Measurements from ENCODE around the gene GPC3.
"Not testable (repeated sequence)": the region's sequence is repeated elsewhere in the genome, so short reads cannot be mapped to it uniquely, and the experiment has no call there.

Gene GPC3

DNA sequence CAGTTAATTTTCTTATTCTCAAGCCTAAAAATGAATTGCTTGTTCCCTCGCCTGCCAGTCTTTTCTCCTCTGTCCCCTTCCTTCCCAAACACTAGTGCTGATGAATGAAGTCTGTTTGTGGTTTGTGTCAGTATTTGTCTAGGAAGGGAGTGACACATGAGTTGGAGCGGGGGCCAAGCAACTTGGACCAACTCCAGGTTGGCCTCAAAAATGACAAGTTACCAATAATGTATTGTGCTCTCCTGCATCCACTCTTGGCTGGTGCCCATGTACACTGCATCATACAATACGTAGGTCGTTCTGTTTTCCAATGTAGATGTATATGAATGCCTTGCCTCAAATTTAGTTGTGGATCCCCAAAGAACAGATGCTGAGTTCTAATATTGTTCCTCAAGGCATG, 347.1 kb downstream of the GPC3 start:
- DNase-seq = no peak

DNA sequence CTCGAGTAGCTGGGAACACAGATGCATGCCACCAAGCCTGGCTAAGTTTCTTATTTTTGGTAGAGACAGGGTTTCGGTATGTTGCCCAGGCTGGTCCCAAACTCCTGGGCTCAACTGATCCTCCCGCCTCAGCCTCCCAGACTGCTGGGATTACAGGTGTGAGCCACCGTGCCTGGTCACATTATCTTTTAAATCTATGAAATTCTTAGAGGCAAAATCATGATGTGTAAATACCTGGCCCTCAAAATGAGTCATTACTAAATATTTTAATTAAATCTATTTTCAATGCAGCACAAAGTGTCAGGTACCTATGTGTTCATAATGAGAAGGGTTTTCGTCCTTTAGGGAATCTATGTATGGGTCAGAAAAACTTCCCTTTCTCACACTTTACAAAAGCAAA, 347.6 kb downstream of the GPC3 start:
- no peak for DNase-seq

DNA sequence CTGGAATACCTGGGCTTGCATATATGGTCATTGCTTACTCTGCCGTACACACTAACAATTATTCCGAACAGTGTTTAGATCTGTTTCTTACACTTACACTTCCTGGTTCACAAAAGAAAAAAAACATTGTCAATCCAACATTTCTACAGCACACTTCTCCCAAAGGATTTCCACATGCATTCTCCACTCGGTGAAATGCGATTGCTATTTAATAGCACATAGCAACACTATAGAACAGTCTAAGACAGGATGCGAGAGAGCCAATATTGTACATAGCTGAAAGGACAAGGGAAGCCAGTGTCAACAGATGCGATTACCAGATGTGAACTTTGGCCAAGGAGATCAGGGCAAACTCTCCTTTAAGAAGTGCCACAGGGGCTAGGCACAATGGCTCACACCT, 349.4 kb downstream of the GPC3 start:
- no peak for DNase-seq

DNA sequence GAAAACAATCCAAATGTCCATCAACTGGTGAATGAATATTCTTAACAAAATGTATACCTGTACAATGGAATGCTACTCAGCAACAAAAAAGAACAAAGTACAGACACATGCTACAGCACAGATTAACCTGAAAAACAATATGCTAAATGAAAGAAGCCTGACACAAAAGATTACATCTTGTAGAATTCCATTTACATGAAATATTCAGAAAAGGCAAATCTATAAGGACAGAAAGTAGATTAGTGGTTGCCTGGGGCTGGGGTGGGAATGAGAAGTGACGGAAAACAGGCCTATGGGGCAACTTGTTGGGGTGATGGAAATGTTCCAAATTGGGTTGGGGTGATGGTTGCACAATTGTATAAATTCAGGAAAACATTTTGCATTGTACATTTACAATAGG, 351.0 kb downstream of the GPC3 start:
- no peak for DNase-seq

DNA sequence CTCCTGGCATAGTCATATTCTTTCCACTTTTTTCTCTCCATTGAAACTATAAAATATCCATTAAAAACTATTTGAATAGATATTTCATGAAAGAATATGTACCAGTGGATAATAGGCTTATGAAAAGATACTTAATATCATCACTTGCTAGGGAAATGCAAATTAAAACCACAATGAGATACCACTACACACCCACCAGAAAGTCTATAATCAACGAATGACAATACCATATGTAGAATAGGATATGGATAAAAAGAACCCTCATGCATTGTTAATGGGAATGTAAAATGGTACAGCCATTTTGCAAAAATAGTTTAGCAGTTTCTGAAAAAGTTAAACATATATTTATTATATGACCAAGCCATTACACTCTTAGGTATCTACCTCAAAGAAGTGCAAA, 351.4 kb downstream of the GPC3 start:
- DNase-seq = no peak

DNA sequence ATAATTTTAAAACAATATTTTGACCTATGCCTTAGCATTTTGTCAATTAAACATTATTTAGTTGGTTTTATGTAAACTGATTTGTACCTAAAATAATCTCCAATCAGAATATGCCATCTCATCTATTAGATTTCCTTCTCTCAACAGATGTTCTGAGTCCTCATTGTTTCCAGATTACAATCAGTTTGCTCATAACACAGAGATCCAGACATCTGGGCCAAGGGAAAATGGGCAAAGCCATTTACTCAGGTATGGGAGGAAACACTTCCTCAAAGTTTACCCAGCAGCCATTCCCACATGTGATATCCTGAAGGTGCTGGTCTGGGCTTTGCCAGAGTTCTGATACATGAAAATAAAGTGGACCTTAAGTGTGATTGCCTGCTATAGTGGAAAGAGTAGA, 352.2 kb downstream of the GPC3 start:
- DNase-seq = no peak

DNA sequence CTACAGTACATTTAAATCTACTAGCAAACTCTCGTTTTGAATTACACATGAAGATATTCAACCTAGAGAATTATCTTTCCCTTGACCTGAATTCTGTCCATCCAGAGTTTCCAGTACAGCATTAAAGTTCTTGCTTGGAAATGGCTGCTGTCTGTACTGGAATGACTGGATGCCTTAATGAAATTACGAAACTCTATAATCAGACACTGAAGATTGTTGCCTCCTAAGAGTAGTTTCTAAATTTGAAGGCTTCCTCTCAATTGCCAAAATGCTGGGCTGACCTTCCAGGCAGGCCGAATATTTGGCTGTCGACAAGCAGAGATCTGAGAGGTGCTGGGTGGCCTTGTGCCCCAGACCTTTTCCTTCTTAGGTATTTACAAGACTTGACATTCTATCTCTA, 355.0 kb downstream of the GPC3 start:
- no peak for DNase-seq

DNA sequence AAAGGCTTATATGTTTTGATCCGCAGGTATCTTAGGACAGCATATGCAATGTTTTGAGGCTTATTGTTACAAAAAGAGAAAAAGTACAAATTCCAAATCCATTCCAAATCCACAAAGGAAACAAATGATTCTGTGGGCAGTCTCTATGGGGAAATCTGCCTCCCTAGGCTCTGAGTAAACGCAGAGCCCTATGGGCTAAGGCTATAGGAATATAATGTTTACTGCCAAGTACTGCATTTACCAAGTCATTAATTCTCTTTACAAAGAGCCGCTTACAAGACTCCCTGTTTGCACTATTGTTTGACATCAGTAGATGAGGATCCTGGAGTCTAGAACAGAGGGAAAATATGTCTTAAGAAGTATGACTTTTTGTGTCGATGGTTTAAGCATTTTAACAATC, 357.7 kb downstream of the GPC3 start:
- no peak for DNase-seq

DNA sequence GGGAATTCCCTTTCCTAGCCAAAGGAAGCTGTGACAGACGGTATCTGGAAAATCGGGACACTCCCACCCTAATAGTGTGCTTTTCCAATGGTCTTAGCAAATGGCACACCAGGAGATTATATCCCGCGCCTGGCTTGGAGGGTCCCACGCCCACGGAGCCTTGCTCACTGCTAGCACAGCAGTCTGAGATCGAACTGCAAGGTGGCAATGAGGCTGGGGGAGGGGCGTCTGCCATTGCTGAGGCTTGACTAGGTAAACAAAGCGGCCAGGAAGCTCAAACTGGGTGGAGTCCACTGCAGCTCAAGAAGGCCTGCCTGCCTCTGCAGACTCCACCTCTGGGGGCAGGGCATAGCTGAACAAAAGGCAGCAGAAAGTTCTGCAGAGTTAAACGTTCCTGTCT, 364.0 kb downstream of the GPC3 start:
- DNase-seq = not testable (repeated sequence)

DNA sequence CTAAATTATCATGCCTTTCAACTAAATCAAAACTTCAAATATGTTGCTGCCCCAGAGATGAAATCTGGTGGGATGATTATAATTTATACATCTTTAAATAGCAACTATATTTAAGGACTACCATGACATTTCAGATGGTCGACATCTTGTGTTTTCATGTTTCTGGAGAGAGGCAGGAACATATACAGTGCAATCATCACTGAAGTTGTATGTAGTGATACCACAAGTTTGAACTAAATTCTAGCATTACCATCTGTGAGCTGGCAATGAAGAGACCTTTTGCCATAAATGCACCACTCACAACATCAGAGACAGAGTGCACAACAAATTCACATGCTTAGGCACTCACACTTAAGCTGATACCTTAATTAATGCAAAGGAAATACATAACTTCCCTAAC, 373.7 kb downstream of the GPC3 start:
- no peak for DNase-seq

DNA sequence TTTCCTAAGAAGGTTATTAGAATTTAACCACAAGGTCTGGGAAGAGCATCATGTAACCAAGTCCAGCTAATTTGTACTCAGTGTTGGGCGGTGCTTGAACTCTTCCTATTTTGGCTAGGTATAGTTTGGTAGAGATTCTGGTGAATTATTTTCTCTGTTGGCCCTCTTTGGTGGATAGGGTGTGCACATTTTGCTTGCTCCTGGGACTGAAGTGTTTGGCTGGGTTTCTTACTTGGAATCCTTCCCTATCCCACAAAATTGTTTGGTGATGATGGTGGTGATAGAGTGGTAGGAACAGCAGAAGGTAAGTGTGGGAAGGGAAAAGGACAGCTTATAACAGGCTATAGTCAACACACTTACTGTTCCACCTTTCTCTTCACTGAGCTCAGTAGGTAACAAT, 375.3 kb downstream of the GPC3 start:
- no peak for DNase-seq

DNA sequence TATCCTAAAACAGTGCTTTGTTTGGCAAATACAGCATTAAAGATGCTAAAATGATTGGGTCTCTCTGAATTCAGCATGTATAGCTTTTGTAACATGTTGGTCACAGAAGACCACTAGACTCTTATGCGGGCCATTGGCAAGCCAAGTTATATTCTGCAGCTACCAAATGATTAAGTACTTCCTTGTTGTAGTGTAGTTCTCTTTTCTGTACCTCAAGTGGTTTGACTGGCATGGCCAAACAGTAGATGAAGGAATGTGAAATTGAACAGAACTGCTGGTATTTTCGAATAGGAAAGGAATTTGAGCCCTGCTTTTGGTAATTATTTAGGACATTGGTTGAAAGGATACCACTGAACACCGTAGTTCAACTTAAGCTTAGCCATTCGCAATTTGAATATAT, 376.2 kb downstream of the GPC3 start:
- no peak for DNase-seq

DNA sequence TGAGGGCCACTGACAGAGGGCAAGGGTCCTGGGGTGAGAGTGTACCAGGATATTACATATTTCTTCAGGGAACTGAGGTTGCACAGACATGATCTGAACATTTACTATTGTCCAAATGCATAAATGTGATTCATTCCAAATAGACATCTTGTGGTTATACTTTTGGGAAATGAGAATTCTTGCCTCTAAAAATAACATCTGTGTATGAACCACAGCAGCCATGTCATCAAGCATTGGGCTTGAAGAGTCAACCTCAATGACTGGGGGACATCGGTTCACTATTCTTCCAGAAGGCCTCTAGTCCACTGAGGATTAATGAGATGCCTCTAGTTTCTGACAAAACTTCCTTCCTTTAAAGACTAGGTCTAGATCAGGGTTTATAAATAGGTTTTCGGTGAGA, 377.0 kb downstream of the GPC3 start:
- DNase-seq = no peak

DNA sequence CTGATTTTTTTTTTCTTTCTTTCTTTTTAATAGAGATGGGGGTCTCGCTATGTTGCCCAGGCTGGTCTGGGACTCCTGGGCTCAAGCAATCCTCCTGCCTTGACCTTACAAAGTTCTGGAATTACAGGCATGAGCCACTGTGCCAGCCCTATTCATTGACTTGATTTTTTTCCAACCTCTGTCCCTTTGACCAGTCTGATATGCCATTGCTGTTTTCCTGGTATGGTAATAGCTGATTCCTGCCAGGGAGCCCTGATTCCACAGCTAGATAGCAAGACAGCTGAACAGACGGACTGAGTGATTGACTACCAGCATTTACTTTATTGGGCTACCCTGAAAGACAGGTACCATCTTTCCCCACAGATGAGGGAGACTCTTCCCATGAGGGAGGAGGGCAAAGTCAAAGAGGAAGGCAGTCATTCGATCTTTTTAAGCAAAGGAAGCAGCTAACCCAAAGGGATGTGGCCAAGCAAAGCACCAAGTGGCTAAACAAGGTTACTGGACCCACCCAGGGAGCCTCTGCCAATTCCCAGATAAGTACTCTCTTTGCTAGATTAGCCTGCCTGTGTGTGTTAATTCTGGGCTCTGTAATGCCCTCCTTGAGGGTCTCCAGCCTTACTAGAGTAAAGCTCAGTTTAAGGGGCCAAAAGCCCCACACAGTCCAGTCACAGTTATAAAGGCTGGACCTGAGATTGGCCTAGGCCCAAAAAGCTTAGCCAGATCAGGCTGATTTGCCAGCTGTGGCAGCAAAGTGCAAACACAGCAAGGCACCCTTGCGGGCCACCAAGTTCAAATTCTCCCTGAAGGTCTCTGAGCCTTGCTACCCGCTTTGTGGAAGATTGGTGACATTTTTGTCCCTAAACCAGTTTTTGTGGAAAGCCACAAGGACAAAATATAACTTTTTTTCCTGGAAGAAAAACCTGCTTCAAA, 377.7 kb downstream of the GPC3 start:
- no peak for DNase-seq

DNA sequence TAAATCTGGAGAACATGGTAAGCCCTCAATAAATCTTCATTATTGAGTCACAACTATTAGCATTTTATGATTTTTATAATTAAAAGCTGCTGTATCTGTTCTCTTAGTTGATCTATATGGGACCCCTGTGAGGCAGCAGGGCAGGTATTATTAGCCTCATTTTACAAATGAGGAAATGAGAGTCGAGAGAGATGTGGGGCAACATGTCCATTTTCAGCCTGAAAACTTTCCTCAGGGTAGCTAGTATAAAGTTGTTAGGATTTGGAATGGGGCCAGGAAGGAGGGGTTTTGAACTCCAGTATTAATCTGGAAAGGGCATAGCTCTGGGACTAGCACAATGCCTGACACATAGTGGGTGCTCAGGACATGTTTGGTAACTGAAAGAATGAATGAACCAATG, 378.4 kb downstream of the GPC3 start:
- no peak for DNase-seq

DNA sequence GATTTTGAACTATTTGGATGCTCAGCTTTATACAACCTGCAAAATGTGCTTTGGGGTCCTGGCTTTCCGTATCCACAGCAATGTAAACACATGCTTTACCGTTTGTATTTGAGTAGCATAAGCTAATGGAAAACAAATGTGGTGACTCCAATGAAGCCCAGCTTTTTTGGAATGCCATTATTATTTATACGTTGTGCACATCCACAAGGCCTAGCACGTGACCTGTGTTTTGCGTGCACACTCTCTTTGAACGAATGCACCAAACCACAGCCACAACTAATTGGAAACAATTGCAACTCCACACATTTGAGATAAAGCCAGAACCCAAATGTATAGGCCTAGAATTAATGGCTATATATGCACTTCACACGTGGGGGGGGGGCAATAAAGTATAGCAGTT, 380.6 kb downstream of the GPC3 start:
- no peak for DNase-seq

DNA sequence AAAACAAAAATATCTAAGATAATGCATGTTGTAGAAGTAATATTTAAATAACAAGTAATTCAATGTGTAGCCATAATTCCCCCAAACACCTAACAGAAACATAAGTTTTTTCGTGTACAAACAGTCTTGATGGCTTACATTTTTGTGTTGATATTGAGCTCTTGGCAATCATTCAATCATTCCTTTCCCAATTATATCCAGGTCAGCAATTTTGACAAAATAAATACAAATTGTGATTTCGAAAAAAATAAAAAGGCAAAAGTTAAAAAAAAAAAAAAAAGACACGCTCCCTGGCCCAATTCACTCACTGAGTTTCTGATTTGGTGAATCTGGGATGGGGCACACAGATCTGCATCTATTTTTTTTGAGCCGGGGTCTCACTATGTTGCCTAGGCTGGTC, 382.5 kb downstream of the GPC3 start:
- no peak for DNase-seq

DNA sequence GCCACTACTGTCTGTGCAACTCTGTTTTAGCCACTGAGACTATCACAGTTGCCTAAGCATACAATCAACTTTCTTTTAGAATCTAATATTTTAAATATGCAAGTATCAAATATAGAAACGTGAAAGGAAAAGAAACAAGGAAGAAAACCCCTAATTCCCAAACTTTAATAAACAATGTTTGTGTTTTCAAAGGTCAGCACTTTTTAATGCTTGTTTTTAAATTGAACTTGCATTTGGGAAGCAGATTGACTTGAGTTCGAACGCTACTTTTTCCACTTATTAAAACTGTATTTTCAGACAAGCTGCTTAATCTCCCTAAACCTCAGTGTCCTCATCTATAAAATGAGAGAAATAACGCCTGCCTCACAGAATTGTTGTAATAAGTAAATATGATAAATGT, 384.3 kb downstream of the GPC3 start:
- DNase-seq = no peak

DNA sequence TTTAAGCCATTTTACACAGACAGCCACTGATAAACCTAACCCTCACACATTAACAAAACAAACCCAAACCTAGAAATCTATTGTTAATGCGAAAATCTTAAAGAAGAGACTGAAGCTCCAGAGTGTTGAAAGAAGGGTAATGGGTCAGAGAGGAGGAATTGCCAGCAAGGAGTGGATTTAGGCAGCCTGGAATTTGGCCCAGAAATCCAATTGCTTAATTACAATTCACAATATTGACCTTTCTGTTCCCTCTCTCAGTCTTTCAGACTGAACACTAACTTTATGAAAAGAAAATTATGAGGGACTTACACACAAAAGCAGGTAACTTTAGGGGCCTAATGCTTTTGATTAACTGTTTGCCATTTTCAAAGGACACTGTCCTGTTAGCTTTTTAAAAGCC, 384.9 kb downstream of the GPC3 start:
- DNase-seq = no peak

DNA sequence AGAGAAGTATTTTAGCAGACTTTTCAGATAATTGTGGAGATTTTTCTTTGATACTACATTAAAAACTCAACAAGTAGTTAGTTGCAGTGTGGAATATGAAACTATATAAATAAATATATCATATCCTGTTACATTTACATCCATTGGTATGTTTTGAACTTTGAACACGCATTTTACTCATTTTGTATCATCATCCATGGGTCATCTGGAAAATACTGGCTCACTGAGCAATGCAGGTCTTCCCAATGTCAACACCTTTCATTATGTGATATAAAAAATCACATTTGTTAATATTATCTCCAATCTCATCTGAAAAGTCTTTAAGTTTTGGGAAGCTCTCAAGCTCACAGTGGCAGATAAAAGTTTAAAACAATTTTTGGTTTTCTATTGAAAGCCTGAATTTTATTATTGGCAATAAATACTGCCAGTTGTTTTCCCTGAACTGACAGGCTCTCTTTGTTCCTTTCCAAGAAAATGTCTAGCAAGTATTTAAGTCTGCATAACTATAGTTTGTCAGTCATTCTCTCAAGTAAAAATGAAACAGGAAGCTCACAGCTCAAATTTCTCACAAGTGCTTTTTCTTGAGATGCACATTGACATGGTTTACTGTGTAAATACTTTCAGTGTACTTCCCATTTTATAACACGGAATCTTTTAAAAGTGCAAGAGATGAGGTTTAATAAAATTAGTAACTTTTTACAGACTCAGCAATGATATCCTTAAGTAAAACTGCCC, 386.6 kb downstream of the GPC3 start:
- DNase-seq = no peak

DNA sequence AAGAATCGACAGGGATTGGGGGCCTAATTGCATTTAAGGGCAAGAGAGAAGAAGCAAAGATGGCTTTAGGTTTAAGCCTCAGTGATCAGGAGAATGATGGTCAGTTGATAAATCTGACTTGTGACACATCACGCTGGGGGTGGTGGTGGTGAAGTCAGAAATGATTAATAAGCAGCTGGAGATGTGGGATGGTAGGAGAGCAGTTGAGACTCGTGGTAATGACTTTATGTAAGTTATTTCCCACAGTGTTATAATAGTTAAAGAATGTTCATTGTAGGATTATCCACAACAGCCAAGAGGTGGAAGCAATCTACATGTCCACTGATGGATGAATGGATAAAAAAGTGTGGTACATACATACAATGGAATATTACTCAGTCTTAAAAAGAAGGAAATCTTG, 391.2 kb downstream of the GPC3 start:
- DNase-seq = no peak

DNA sequence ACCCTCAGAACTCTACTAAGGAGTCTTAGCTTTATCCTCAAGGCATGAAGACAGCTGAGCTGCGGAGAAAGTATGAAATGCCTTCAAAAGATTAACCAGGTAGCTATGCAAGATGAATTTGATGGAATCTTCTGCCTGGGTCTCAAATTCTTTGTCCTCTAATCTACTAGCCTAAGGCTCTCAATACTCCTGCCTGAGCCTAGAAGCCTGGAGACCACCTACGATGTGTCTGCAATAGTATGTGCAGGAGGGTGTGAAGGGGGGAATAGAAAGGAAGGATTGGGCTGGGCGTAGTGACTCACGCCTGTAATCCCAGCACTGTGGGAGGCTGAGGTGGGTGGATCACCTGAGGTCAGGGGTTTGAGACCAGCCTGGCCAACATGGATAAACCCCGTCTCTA, 391.9 kb downstream of the GPC3 start:
- no peak for DNase-seq

DNA sequence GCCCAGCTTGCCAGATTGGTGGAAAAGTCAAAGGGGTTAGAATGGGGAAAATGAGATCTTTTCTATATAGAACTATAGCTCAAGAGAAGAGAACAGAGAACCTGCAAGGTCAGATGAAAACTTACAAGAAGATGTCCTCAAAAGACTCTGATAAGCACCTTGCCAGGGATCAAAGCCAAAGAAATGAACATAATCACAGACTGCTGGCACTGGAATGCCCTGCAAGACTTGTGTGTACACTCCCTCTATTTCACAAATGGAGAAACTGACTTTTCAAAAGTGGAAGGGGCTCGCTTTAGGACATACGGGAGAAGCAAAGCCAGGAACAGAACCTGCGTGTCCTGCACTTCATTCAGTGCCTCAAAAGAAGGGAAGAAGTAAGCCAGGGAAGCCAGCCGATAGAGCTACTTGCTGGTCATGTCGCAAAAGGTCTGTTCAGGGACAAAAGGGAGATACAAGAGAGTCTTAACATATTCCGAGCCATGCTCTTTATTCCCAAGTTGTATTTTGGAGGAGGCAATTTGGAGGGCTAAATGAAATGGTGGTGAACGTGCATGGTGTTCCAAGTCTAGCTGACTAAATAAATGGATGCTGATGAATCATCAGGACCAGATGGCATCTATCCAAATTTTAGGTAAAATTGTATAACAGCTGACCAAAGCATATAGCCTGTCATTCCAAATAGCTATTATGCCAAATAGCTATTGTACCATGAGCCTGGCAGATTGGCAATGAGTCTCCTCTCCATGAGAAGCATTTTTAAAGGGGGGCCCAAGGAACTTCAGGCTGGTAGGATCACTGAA, 394.5 kb downstream of the GPC3 start:
- no peak for DNase-seq

DNA sequence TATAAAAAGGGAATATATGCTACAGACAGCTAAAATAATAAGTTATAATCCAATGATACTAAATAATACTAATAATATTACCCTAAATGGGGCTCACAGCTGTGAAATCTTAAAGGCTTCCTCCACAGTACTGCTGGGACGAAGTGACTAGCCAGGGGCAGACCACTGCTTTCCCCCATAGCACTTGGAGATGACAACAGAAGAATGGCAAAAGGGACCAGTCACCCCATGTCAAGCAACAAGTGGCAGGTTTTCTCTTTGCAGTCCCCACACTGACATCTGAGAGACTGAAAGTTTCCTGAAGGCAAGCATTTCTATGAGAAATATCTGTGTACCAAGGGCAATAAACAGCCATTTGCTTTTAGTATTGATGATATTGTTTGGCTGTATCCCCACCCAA, 396.6 kb downstream of the GPC3 start:
- DNase-seq = no peak
